H1 (cell line): ENCODE data around the gene PRKACA. TPM values are rescaled to one million over a fixed set of nuclear protein-coding genes. Genes with fewer than 3 reads are reported as not detected.

Experiments
- CTCF ChIA-PET: fragments of 300-600 bp; sonication (Branson Sonifier 250); formaldehyde crosslinking; loops from one replicate; lab custom pipeline; 2021; ENCODE audit not compliant: partially characterized antibody; lab: Charles Lee
- POLR2A ChIA-PET: fragments of 300-600 bp; sonication (Branson Sonifier 250); formaldehyde crosslinking; loops from one replicate; lab custom pipeline; 2021; ENCODE audit warnings: inconsistent platforms; ENCODE audit not compliant: partially characterized antibody; lab: Charles Lee
- DNase-seq, 2 experiments: peaks; one replicate each; pipeline versions ENCODE4 v3.0.0 to v3.0.0-alpha.2; 2010 to 2022; ENCODE audit warnings: low spot score in 2 of 2, low read depth in 1 of 2, mixed read lengths in 1 of 2
- FAIRE-seq: peaks from 2 replicates; lab custom pipeline; 2011; peaks lifted over from hg19 to GRCh38; lab: Jason Lieb, UNC
- H2AFZ ChIP-seq: 2 replicates; pipeline ENCODE4 v1.8.1; 2012; ENCODE audit warnings: low read length, inconsistent platforms
- H2AK5ac ChIP-seq: 2 replicates; pipeline ENCODE4 v1.6.1; 2013; ENCODE audit warnings: low read depth, low read length
- H2BK120ac ChIP-seq: replicated peaks from 2 replicates; pipeline ENCODE3; 2013; ENCODE audit warnings: low read depth, low read length, inconsistent platforms
- H2BK12ac ChIP-seq: 2 replicates; pipeline ENCODE4 v1.6.1; 2013; ENCODE audit warnings: low read depth, low read length
- H2BK15ac ChIP-seq: 2 replicates; pipeline ENCODE4 v1.6.1; 2013; ENCODE audit warnings: low read length
- H2BK20ac ChIP-seq: 2 replicates; pipeline ENCODE4 v1.6.1; 2013; ENCODE audit warnings: low read length
- H2BK5ac ChIP-seq: 2 replicates; pipeline ENCODE4 v1.6.1; 2013; ENCODE audit warnings: low read depth, low read length
- H3K14ac ChIP-seq: 2 replicates; pipeline ENCODE4 v1.6.1; 2013; ENCODE audit warnings: inconsistent platforms; ENCODE audit not compliant: insufficient read length
- H3K18ac ChIP-seq: 2 replicates; pipeline ENCODE4 v1.6.1; 2013; ENCODE audit warnings: low read length; ENCODE audit errors: extremely low read depth
- H3K23ac ChIP-seq: 2 replicates; pipeline ENCODE4 v1.6.1; 2013; ENCODE audit warnings: inconsistent platforms; ENCODE audit not compliant: insufficient read length
- H3K23me2 ChIP-seq: 2 replicates; pipeline ENCODE4 v1.6.1; 2013; ENCODE audit warnings: low read depth, low read length
- H3K27ac ChIP-seq: 2 replicates; pipeline ENCODE4 v1.6.1; 2011; ENCODE audit warnings: low read depth, low read length, inconsistent platforms
- H3K27me3 ChIP-seq, 4 experiments: replicated peaks in 1 of 4; 1 replicate in 1 of 4; 2 replicates in 3 of 4; pipeline versions ENCODE4 v1.6.1 to v1.8.1; 2011 to 2013; ENCODE audit warnings: low read length in 3 of 4, mild to moderate bottlenecking in 3 of 4, inconsistent platforms in 2 of 4, mixed read lengths in 2 of 4, moderate library complexity in 1 of 4; ENCODE audit not compliant: control insufficient read depth in 3 of 4, insufficient read depth in 3 of 4; ENCODE audit errors: extremely low read depth in 1 of 4
- H3K36me3 ChIP-seq, 4 experiments: 2 replicates each; pipeline versions ENCODE4 v1.6.1 to v1.8.1; 2011 to 2013; ENCODE audit warnings: mild to moderate bottlenecking in 4 of 4, low read length in 3 of 4, moderate library complexity in 2 of 4, control low read depth in 1 of 4, inconsistent platforms in 1 of 4; ENCODE audit not compliant: insufficient read depth in 4 of 4, control insufficient read depth in 2 of 4
- H3K4ac ChIP-seq: replicated peaks from 2 replicates; pipeline ENCODE3; 2013; ENCODE audit warnings: low read length, low read depth, mixed read lengths, inconsistent platforms; ENCODE audit not compliant: insufficient read length
- H3K4me1 ChIP-seq, 4 experiments: replicated peaks in 1 of 4; 1 replicate in 1 of 4; 2 replicates in 3 of 4; pipeline versions ENCODE4 v1.6.1 to v1.8.1; 2011 to 2013; ENCODE audit warnings: low read length in 3 of 4, inconsistent platforms in 2 of 4, mixed read lengths in 1 of 4; ENCODE audit not compliant: insufficient read depth in 4 of 4, control insufficient read depth in 3 of 4
- H3K4me2 ChIP-seq, 2 experiments: 2 replicates each; pipeline versions ENCODE4 v1.6.1 to v1.8.1; 2011 to 2013; ENCODE audit warnings: low read depth in 2 of 2, low read length in 2 of 2, control low read depth in 1 of 2, inconsistent platforms in 1 of 2, mild to moderate bottlenecking in 1 of 2; ENCODE audit not compliant: insufficient read depth in 1 of 2
- H3K4me3 ChIP-seq, 4 experiments: fragments of 200-600, 300-600 bp in 1 of 4; sonication (generic), shearing (Covaris generic), sonication (Bioruptor Twin) in 1 of 4; 2 replicates each; pipeline versions ENCODE4 v1.5.1 to v1.8.1; 2011 to 2016; ENCODE audit warnings: low read length in 4 of 4, low read depth in 3 of 4, control low read depth in 2 of 4, inconsistent platforms in 2 of 4, mild to moderate bottlenecking in 2 of 4, mixed read lengths in 1 of 4, moderate library complexity in 1 of 4; ENCODE audit not compliant: insufficient read depth in 2 of 4; ENCODE audit errors: extremely low read depth in 1 of 4
- H3K56ac ChIP-seq: replicated peaks from 2 replicates; pipeline ENCODE3; 2013; ENCODE audit warnings: low read depth, mild to moderate bottlenecking, mixed read lengths, low read length, inconsistent platforms; ENCODE audit not compliant: insufficient read length
- H3K79me1 ChIP-seq: 2 replicates; pipeline ENCODE4 v1.6.1; 2013; ENCODE audit warnings: low read depth, low read length, control low read depth
- H3K79me2 ChIP-seq, 2 experiments: 2 replicates each; pipeline versions ENCODE4 v1.6.1 to v1.8.1; 2012 to 2013; ENCODE audit warnings: low read length in 2 of 2, mild to moderate bottlenecking in 2 of 2, inconsistent platforms in 1 of 2; ENCODE audit not compliant: insufficient read depth in 2 of 2, control insufficient read depth in 1 of 2
- H3K9ac ChIP-seq, 4 experiments: replicated peaks in 1 of 4; 1 replicate in 1 of 4; 2 replicates in 3 of 4; pipeline versions ENCODE4 v1.6.1 to v1.8.1; 2011 to 2013; ENCODE audit warnings: low read depth in 3 of 4, low read length in 3 of 4, control low read depth in 2 of 4, mild to moderate bottlenecking in 2 of 4, moderate library complexity in 2 of 4, inconsistent platforms in 1 of 4; ENCODE audit errors: extremely low read depth in 1 of 4
- H3K9me3 ChIP-seq, 2 experiments: 2 replicates each; pipeline versions ENCODE4 v1.6.1 to v1.8.1; 2012 to 2013; ENCODE audit warnings: mild to moderate bottlenecking in 2 of 2, moderate library complexity in 2 of 2, control low read depth in 1 of 2, inconsistent platforms in 1 of 2, low read depth in 1 of 2, low read length in 1 of 2, mixed read lengths in 1 of 2; ENCODE audit not compliant: insufficient read depth in 2 of 2
- H4K20me1 ChIP-seq, 2 experiments: replicated peaks in 1 of 2; 2 replicates each; pipeline versions ENCODE3 to v1.8.1; 2011 to 2013; ENCODE audit warnings: inconsistent platforms in 2 of 2, low read length in 2 of 2, mild to moderate bottlenecking in 1 of 2; ENCODE audit not compliant: insufficient read depth in 2 of 2, control insufficient read depth in 1 of 2
- H4K5ac ChIP-seq: 2 replicates; pipeline ENCODE4 v1.6.1; 2013; ENCODE audit warnings: low read length, low read depth, mixed read lengths, inconsistent platforms; ENCODE audit not compliant: insufficient read length
- H4K8ac ChIP-seq: 2 replicates; pipeline ENCODE4 v1.8.0; 2013; ENCODE audit warnings: mild to moderate bottlenecking, moderate library complexity, low read length, inconsistent platforms; ENCODE audit not compliant: insufficient read depth; ENCODE audit errors: extremely low read depth
- H4K91ac ChIP-seq: replicated peaks from 2 replicates; pipeline ENCODE3; 2013; ENCODE audit warnings: low read length, mixed read lengths, inconsistent platforms; ENCODE audit not compliant: insufficient read length
- BRCA1 ChIP-seq: IDR thresholded peaks from 2 replicates; pipeline ENCODE4 v1.6.1; 2012; ENCODE audit warnings: low read depth, low read length, improper control_type of control experiment
- POLR2AphosphoS5 ChIP-seq: IDR thresholded peaks from 2 replicates; pipeline ENCODE4 v1.6.1; 2011; ENCODE audit warnings: low read depth, low read length
- WGBS, 2 experiments: shearing (Covaris generic) in 1 of 2; methylation state at CpG; one replicate each; pipeline versions ENCODE4 v1.1.6 to v1.1.7; 2013 to 2015; ENCODE audit warnings: low lambda C conversion rate in 2 of 2, mixed read lengths in 2 of 2, inconsistent platforms in 1 of 2, low coverage in 1 of 2, missing lambda C conversion rate in 1 of 2; ENCODE audit not compliant: insufficient replicate concordance in 2 of 2, insufficient coverage in 1 of 2, insufficient read length in 1 of 2; ENCODE audit errors: extremely low coverage in 1 of 2, missing lambda C conversion rate in 1 of 2; 5-methylcytosine and 5-hydroxymethylcytosine counted together
- polyA plus RNA-seq, 7 experiments: library from polyadenylated mRNA; depleted of rRNA in 3 of 7; stranded (reverse) in 5 of 7; unstranded in 2 of 7; fragments of >200 nt in 5 of 7; fragments of 200-250 nt in 2 of 7; gene quantifications; 1 replicate in 5 of 7; 2 replicates in 1 of 7; 4 replicates in 1 of 7; pipeline versions ENCODE4 v1.2.1 to v1.2.3, GENCODE V29; 2011 to 2013; ENCODE audit warnings: missing spikeins in 2 of 7, mixed read lengths in 2 of 7
- total RNA-seq: library from RNA; stranded (reverse); fragmentation: NEBNext Ultra II Directional; extraction: Animal tissue kit (Norgen Biotek cat#: 25700); gene quantifications from 2 replicates; pipeline ENCODE4 v1.2.1, GENCODE V29; 2021

The PRKACA gene
- total and polyA plus RNA-seq, 2 of the 8 experiments (the other 6 are each of a cell fraction or from before 2014, with no cell fraction given) = 14.2 to 48.2 TPM

- H2BK20ac ChIP-seq = no peak overlapping the region
- no peak overlapping the region for H2BK12ac ChIP-seq
- FAIRE-seq (no peak), DNase-seq (no peak)
- no peak overlapping the region for H3K23ac ChIP-seq
- H3K79me1 ChIP-seq = no peaks in the 10 kb centered on the region
- CTCF ChIA-PET = interaction anchor here (1.0 to 1.8 kb wide), 4 partner anchors 15 to 291 kb away, joined by 4 to 6 read pairs (median 4); partner anchors contain the start of gene MISP3
- peaks cover 4 to 8% of the 10 kb centered on the region in 2 experiments for H4K20me1 ChIP-seq
- H3K4me1 ChIP-seq = peaks cover 3 to 5% (median 4%) of the 10 kb centered on the region in 4 experiments
- POLR2A ChIA-PET = interaction anchor here (1.0 to 1.1 kb wide), 3 partner anchors 25 to 263 kb away, joined by 3 read pairs; partner anchors contain the start of gene PRKACA
- TF ChIP-seq POLR2AphosphoS5 (no peak), BRCA1 (no peak)
- H2BK15ac ChIP-seq = no peak overlapping the region
- no peak overlapping the region for H2AFZ ChIP-seq
- H3K9me3 ChIP-seq = peaks cover 8% of the 10 kb centered on the region in 2 experiments; a peak in 3 of 4 replicates
- no peak overlapping the region for H3K9ac ChIP-seq
- H3K4me2 ChIP-seq = peak overlapping the region; percentile 65 to 74
- no peak overlapping the region; the same call in 1 of the 2 replicates for H4K8ac ChIP-seq
- no peak overlapping the region for H3K14ac ChIP-seq
- H3K79me2 ChIP-seq = no peaks in the 10 kb centered on the region
- peaks cover 0 to 13% (median 4%) of the 10 kb centered on the region in 4 experiments; a peak in 3 of 8 replicates for H3K36me3 ChIP-seq
- no peak overlapping the region for H2BK5ac ChIP-seq
- H3K4ac ChIP-seq = no peak overlapping the region
- no peak overlapping the region for H3K27ac ChIP-seq
- peaks cover 11% of the 10 kb centered on the region for H3K23me2 ChIP-seq
- no peak overlapping the region for H2AK5ac ChIP-seq
- no peak overlapping the region for H3K18ac ChIP-seq
- no peak overlapping the region for H2BK120ac ChIP-seq
- peaks cover 0 to 6% (median 2%) of the 10 kb centered on the region in 4 experiments; a peak in 4 of 7 replicates for H3K27me3 ChIP-seq
- H4K5ac ChIP-seq = no peak overlapping the region
- peak overlapping the region; percentile 42 to 78 (median 60) for H3K4me3 ChIP-seq
- no peak overlapping the region for H3K56ac ChIP-seq
- H4K91ac ChIP-seq = no peak overlapping the region
- WGBS, 2 experiments = 92% methylated on average over 28 of the region's 30 CpGs; no CpG with 5 or more reads in 1 of the 2 experiments
These were observed 28.7 kb downstream of the PRKACA start for GRCh38 chr19:14088634-14089411.
